ENCODE data around the gene ADARB1.

ADARB1 gene

GRCh38 chr21:45039317-45040156 lies 34.8 kb upstream of the ADARB1 start:
- in situ Hi-C loops (cut with HindIII; ENCODE audit: low sequenced_read_pairs), result no loop called here

GRCh38 chr21:45040157-45040711 lies 34.1 kb upstream of the ADARB1 start:
- in situ Hi-C loops (cut with HindIII; ENCODE audit: low sequenced_read_pairs), result no loop called here

- in situ Hi-C loops (cut with HindIII; ENCODE audit: low sequenced_read_pairs), result no loop called here
Measured at GRCh38 chr21:45040739-45041138, 33.6 kb upstream of the ADARB1 start.

GRCh38 chr21:45041351-45041805 lies 33.0 kb upstream of the ADARB1 start:
- in situ Hi-C loops (cut with HindIII; ENCODE audit: low sequenced_read_pairs), result no loop called here

- in situ Hi-C loops (cut with HindIII; ENCODE audit: low sequenced_read_pairs), result no loop called here
Measured at GRCh38 chr21:45041984-45042663, 32.3 kb upstream of the ADARB1 start.

- in situ Hi-C loops (cut with HindIII; ENCODE audit: low sequenced_read_pairs), result no loop called here
Measured at GRCh38 chr21:45042664-45043161, 31.7 kb upstream of the ADARB1 start.

GRCh38 chr21:45043541-45044020 lies 30.8 kb upstream of the ADARB1 start:
- in situ Hi-C loops (cut with HindIII; ENCODE audit: low sequenced_read_pairs), result no loop called here

GRCh38 chr21:45045481-45045880 lies 28.9 kb upstream of the ADARB1 start:
- in situ Hi-C loops (cut with HindIII; ENCODE audit: low sequenced_read_pairs), result no loop called here

- in situ Hi-C loops (cut with HindIII; ENCODE audit: low sequenced_read_pairs), result no loop called here
Measured at GRCh38 chr21:45047257-45047656, 27.1 kb upstream of the ADARB1 start.

GRCh38 chr21:45048026-45048698 lies 26.2 kb upstream of the ADARB1 start:
- in situ Hi-C loops (cut with HindIII; ENCODE audit: low sequenced_read_pairs), result no loop called here

GRCh38 chr21:45048968-45049367 lies 25.4 kb upstream of the ADARB1 start:
- in situ Hi-C loops (cut with HindIII; ENCODE audit: low sequenced_read_pairs), result no loop called here

GRCh38 chr21:45049714-45050344 lies 24.6 kb upstream of the ADARB1 start:
- in situ Hi-C loops (cut with HindIII; ENCODE audit: low sequenced_read_pairs), result no loop called here

- in situ Hi-C loops (cut with HindIII; ENCODE audit: low sequenced_read_pairs), result no loop called here
Measured at GRCh38 chr21:45050345-45050796, 24.0 kb upstream of the ADARB1 start.

- in situ Hi-C loops (cut with HindIII; ENCODE audit: low sequenced_read_pairs), result no loop called here
Measured at GRCh38 chr21:45050797-45051489, 23.4 kb upstream of the ADARB1 start.

GRCh38 chr21:45051580-45052434 lies 22.6 kb upstream of the ADARB1 start:
- in situ Hi-C loops (cut with HindIII; ENCODE audit: low sequenced_read_pairs), result no loop called here

- in situ Hi-C loops (cut with HindIII; ENCODE audit: low sequenced_read_pairs), result no loop called here
Measured at GRCh38 chr21:45052960-45053359, 21.4 kb upstream of the ADARB1 start.

GRCh38 chr21:45053561-45054226 lies 20.7 kb upstream of the ADARB1 start:
- in situ Hi-C loops (cut with HindIII; ENCODE audit: low sequenced_read_pairs), result no loop called here

- in situ Hi-C loops (cut with HindIII; ENCODE audit: low sequenced_read_pairs), result no loop called here
Measured at GRCh38 chr21:45054227-45054926, 20.0 kb upstream of the ADARB1 start.

Data from endothelial cell of hepatic sinusoid (primary cell).